Stimulated activated CD4-positive, alpha-beta T cell treated with anti-CD3 and anti-CD28 coated beads, Interleukin-12 subunit alpha, Interleukin-12 subunit beta, amount 100 ng/mL, for 4 hours (primary cell): ENCODE results near the gene CA10.

Experiments used
- DNase-seq: peaks from one replicate; pipeline ENCODE4 v3.0.0-alpha.2; 2020

Gene CA10

DNA sequence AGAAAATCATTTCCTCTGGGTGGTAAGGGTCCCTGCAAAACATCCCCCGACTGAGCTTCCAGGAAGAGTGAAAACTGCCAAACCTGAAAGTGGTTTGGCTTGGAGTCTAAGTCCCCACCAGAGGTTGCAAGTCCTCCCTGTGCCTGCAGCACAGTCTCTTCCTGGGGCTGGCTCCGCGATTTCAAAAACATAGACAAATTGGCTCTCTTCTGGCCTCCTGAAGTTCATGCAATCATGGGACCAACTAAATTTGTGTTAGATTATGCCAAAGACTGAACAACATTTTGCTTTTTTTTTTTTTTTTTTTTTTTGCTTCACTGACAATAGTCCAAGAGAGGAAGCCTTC lies 447.9 kb downstream of the CA10 start:
- DNase-seq: no peak

DNA sequence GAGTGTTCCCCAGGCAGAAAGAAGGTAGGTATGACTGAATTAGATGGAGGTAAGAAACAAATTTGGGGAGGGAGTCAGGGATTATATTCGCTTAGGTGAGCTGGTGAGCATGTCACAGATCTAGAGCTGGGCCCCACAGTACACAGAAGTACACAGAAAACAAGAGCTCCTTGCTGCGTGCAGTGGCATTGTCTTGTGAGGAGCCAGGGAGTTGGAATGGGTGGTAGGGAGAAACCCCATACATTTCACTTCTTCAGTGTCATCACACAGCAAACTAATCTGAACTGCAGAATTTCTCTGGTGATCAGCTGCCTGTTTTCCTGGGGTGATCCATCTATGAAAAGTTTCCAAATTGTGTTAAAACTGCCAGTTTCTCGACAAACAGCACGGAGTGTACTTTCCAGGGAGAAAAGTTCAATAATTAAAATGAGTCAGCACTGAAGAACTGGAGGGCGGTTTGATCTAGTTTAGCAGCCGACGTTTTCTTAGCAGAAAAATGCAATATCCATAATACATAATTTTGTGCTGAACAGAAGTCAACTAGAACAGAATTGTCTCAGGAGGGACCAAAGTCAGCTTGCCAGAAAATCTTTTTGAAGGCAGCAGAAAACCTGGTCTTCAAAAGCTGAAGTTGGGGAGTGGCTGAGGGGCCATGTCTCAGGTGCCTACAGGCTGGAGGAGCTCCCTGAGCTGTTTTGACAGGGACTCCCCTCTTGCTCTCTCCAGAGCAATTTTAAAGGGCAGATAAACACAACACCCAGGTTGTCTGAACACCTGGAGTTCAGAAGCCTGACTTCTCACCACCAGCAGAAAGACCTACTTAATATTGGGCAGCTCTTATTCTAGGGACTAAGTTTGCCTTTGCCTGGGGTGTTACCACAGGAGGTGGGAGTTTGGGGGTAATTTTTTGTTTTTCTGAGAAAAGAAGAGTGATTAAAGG lies 448.6 kb downstream of the CA10 start:
- DNase-seq: no peak

GRCh38 chr17:51707216-51707615 lies 451.3 kb downstream of the CA10 start:
- no peak for DNase-seq

GRCh38 chr17:51706093-51706492 lies 452.4 kb downstream of the CA10 start:
- no peak for DNase-seq

GRCh38 chr17:51703361-51704341 lies 454.9 kb downstream of the CA10 start:
- no peak for DNase-seq

GRCh38 chr17:51702963-51703360 lies 455.6 kb downstream of the CA10 start:
- DNase-seq: no peak

GRCh38 chr17:51701501-51701900 lies 457.0 kb downstream of the CA10 start:
- no peak for DNase-seq

GRCh38 chr17:51700011-51700760 lies 458.3 kb downstream of the CA10 start:
- no peak for DNase-seq

DNA sequence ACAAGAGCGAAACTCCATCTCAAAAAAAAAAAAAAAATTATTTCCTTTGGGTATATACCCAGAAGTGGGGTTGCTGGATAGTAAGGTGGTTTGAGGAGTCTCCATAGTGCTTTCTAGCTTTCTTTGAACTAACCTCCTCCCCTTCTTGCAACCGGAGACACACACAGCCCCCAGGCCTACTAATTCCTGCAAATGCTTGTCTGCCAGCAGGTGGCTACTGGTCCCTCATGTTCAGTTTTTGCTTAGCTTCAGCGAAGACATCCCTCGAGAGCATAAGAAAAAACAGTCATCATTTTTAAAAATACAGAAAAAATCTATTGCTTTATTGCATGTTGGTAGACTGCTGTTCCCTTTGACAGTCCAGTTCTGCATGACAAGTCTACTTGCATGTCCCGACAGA lies 459.2 kb downstream of the CA10 start:
- DNase-seq: no peak

- DNase-seq: no peak
Observed at GRCh38 chr17:51692917-51693316, 465.6 kb downstream of the CA10 start.

GRCh38 chr17:51687887-51688286 lies 470.6 kb downstream of the CA10 start:
- no peak for DNase-seq

GRCh38 chr17:51685287-51685909 lies 473.1 kb downstream of the CA10 start:
- DNase-seq: no peak

DNA sequence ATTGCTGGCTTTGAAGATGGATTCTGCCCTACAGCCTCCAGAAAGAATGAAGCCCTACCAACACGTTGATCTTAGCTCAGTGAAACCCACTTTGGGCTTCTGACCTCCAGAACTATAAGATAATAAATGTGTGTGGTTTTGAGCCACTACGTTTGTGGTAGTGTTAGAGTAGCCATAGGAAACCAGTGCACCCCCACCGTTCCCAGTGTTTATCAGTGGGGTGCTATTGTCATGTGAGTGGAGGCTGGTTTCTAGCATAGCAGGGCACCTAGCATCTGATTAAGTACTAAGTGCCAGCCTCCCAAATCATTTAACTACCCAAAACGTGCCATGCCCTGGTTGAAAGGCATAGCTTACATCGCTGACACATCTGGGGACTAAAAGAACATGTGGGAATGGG lies 474.3 kb downstream of the CA10 start:
- DNase-seq: no peak

DNA sequence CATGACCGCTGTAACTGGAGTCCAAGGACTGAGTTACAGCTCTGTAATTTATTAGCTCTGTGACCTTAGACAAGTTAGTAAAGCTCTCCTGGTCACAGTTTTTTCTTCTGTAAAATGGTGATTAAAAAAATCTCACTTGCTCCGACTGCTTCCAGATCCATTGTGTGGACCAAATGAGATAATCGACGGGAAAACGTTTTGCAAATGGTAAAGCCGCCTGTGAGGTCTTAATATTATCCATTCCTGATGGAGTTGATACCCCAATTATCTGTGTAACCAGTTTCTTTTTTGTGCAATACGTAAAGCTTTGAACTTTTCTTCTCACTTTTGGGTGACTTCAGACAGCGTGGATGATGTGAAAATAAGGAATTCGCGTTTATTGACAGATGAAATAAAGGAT lies 475.2 kb downstream of the CA10 start:
- DNase-seq: no peak

GRCh38 chr17:51682115-51682514 lies 476.4 kb downstream of the CA10 start:
- no peak for DNase-seq

DNA sequence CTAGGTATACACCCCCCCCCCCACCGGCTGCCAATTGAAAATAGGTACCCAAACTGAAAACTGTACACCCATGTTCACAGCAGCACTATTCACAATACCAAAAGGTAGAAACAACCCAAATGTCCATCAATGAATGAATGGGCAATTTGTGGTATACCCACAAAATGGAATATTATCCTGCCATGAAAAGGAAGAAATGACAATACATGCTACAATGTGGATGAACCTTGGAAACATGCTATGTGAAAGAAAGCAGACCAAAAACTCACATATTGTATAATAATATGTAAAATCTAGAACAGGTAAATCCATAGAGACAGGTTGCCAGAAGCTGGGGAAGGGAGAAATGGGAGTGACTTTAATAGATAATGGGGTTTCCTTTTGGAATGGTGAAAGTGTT lies 480.6 kb downstream of the CA10 start:
- no peak for DNase-seq

GRCh38 chr17:51676691-51677487 lies 481.6 kb downstream of the CA10 start:
- no peak for DNase-seq

- no peak for DNase-seq
Observed at GRCh38 chr17:51674579-51675255, 483.8 kb downstream of the CA10 start.

- DNase-seq: no peak
Observed at GRCh38 chr17:51673070-51673469, 485.4 kb downstream of the CA10 start.

DNA sequence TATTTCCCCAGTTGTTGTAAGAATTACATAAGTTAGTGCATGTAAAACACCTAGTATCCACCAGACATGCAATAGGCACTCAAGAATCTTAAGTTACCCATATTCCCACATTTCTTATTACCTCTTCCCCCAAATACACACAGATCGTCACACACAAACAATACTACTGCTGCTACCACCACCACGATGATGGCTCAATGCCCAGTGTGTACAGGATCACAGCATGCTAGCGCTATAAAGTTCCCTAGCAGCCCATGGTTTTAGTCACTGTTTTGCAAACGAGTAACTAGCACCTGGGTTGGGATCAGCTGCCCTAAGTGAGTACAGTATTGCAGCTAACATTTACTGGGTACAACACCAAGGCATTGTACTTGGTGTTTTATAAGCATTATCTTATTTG lies 486.4 kb downstream of the CA10 start:
- no peak for DNase-seq

- DNase-seq: no peak
Observed at GRCh38 chr17:51670899-51671298, 487.6 kb downstream of the CA10 start.
